Central memory CD8-positive, alpha-beta T cell (primary cell): Measurements from ENCODE around the gene HPS5.
A peak's percentile ranks its signal among the peaks of the same experiment; 100 is the strongest.

Experiments
- ATAC-seq: fragments of 150-1000 bp; cut with Tn5 transposase; replicated peaks from 2 replicates; pipeline ENCODE4 v1.10.0; 2022; ENCODE audit warnings: mild to moderate bottlenecking, moderate FRiP score, moderate number of reproducible peaks; ENCODE audit not compliant: poor library complexity, severe bottlenecking; ENCODE audit errors: extremely low read depth
- DNase-seq, 2 donors: peaks; one replicate each; pipeline ENCODE4 v3.0.0; 2021; ENCODE audit warnings: low spot score in 2 of 2
- H3K27ac Mint-ChIP-seq: one replicate; pipeline ENCODE4 v1.8.0; 2022; ENCODE audit warnings: low read depth, mild to moderate bottlenecking, moderate library complexity, mixed read lengths
- H3K27me3 Mint-ChIP-seq: one replicate; pipeline ENCODE4 v1.8.0; 2022; ENCODE audit warnings: mixed read lengths
- H3K36me3 Mint-ChIP-seq: one replicate; pipeline ENCODE4 v1.8.0; 2022; ENCODE audit warnings: mild to moderate bottlenecking, moderate library complexity, mixed read lengths; ENCODE audit not compliant: insufficient read depth
- H3K4me1 Mint-ChIP-seq: one replicate; pipeline ENCODE4 v1.8.0; 2022; ENCODE audit warnings: mixed read lengths
- H3K4me3 Mint-ChIP-seq: one replicate; pipeline ENCODE4 v1.8.0; 2022; ENCODE audit warnings: mild to moderate bottlenecking, moderate library complexity, mixed read lengths
- H3K9me3 Mint-ChIP-seq: one replicate; pipeline ENCODE4 v1.8.0; 2022; ENCODE audit warnings: mixed read lengths

Gene HPS5

DNA sequence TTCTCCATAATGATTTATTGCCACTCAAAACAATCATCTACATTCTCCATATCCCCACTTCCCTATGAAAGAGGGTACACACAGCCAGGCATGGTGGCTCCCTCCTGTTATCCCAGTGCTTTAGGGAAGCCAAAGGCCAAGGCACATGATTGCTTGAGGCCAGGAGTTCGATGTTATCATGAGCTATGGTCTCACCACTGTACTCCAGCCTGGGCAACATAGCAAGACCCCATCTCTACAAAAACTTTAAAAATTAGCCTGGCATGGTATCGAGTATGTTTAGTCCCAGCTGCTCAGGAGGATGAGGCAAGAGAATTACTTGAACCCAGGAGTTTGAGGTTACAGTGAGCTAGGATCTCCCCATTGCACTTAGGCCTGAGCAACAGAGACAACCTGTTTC is 6.0 kb downstream of the HPS5 start:
- peaks cover 48% of the 10 kb centered on the region for H3K4me1 Mint-ChIP-seq
- no peaks in the 10 kb centered on the region for H3K9me3 Mint-ChIP-seq
- H3K27me3 Mint-ChIP-seq, result no peaks in the 10 kb centered on the region
- DNase-seq (no peak), ATAC-seq (no peak)
- H3K27ac Mint-ChIP-seq, result no peak overlapping the region
- peaks cover 22% of the 10 kb centered on the region for H3K36me3 Mint-ChIP-seq
- no peak overlapping the region for H3K4me3 Mint-ChIP-seq

DNA sequence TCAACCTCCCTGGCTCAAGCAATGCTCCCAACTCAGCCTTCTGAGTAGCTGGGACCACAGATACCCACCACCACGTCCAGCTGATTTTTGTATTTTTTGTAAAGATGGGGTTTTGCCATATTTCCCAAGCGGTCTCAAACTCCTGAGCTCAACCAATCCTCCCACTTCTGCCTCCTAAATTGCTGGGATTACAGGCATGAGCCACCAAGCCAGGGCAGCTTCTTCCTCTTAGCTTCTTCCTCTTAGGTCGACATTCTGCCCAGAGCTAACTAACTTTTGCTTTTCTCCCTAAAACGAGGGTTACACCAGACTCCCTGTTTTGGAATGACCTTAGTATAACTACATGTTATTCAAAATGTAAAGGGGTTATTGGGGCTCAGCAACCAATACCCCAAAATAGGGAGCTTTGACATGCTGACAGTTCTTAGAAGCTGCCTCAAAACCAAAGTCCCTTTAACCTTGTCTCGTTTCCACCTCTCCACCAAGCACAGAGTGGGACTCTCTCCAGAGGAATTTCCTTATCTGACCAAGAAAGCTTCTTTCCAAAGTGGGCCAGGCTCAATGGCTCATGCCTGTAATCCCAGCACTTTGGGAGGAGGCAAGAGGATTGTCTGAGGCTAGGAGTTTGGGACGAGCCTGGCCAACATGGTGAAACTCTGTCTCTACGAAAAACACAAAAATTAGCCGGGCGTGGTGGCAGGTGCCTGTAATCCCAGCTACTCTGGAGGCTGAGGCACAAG is 7.0 kb downstream of the HPS5 start:
- ATAC-seq, result no peak
- no peaks in the 10 kb centered on the region for H3K9me3 Mint-ChIP-seq
- H3K27ac Mint-ChIP-seq, result no peak overlapping the region
- H3K36me3 Mint-ChIP-seq, result peaks cover 30% of the 10 kb centered on the region
- H3K27me3 Mint-ChIP-seq, result no peaks in the 10 kb centered on the region
- H3K4me3 Mint-ChIP-seq, result no peak overlapping the region
- H3K4me1 Mint-ChIP-seq, result peaks cover 39% of the 10 kb centered on the region
- no peak for DNase-seq

DNA sequence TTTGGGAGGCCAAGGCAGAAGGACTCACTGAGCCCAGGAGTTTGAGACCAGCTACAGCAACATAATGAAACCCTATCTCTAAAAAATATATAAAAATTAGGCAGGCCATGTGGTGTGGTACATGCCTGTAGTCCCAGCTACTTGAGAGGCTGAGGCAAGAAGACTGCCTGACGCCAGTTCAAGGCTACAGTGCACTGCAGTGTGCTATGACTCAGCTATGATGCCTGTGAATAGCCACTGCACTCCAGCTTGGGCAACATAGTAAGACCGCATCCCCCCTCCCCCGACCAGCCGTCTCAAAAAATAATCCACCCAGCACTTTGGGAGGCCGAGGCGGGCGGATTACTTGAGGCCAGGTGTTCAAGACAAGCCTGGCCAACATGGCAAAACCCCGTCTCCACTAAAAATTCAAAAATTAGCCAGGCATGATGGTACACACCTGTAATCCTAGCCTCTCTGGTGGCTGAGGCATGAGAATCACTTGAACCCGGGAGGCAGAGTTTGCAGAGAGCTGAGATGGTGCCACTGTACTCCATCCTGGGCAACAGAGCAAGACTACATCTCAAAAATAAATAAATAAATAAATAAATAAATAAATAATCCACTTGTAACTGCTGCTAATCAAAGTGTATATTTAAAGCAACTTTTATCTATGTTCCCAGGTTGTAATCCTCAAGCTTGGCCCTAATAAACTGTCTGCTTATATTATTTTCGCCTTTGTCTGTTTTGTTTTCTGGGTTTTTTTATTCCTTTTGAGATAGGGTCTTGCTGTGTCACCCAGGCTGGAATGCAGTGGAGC is 7.8 kb downstream of the HPS5 start:
- no peaks in the 10 kb centered on the region for H3K27me3 Mint-ChIP-seq
- no peak overlapping the region for H3K4me3 Mint-ChIP-seq
- H3K4me1 Mint-ChIP-seq, result peaks cover 31% of the 10 kb centered on the region
- H3K36me3 Mint-ChIP-seq, result peaks cover 33% of the 10 kb centered on the region
- H3K27ac Mint-ChIP-seq, result no peak overlapping the region
- no peak for DNase-seq
- ATAC-seq, result no peak
- H3K9me3 Mint-ChIP-seq, result no peaks in the 10 kb centered on the region

DNA sequence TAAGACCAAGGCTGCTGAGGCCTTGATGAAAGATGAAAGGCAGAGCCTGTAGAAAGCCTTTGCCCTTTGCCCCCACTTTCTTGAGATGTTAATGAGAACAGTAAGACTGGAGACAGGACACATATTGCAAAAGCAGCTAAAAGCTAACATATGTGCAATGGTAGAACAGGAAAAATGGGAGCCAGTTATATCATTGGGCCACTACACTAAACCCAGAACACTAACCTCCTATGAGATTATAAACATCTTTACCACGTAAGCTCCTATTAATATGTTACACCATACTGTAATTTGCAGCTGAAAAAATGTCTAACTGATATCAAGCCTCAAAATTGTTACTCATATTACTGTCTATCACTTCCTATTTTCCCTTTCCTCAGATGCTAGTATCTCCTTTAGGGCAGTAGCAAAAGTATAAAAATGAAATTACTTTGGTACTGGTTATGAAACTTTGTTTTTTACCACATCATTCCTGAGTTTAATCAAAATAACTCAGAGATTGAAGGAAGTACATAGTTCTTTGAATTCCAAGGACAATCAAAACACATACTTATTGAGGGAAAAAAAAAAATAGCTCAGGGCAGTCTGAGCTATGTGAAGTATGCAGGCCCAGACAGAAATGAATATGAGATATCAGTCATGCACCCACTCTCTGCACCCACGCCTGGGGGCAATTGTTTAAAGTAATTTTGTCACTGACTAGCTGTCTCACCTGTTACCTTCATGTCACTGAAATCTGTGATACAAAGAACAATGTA is 9.1 kb downstream of the HPS5 start:
- Mint-ChIP-seq H3K9me3 (no peaks in the 10 kb centered on the region), H3K36me3 (peaks cover 43% of the 10 kb centered on the region), H3K4me1 (peaks cover 18% of the 10 kb centered on the region), H3K4me3 (no peak overlapping the region), H3K27ac (no peak overlapping the region), H3K27me3 (no peaks in the 10 kb centered on the region)
- ATAC-seq (no peak), DNase-seq (no peak)

DNA sequence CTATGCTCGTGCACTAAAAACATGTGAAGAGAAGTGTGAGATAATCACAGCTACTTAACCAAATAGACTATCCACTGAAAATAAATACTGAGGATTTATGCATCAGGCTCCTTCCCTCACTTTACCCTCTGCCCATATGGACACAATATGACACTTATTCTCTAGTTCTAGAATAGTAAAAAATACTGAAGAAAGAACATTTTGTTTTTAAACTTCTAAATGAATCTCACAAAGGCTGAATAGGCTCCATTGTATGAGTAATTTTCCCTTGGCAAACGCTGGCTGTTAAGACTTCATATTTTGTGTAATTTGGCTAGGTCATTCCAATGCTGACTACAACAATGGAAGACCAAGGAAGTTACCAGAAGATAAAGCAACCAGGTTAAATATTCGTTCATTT is 9.9 kb downstream of the HPS5 start:
- ATAC-seq, result no peak
- H3K27ac Mint-ChIP-seq, result peak overlapping the region; percentile 9
- peaks cover 44% of the 10 kb centered on the region for H3K36me3 Mint-ChIP-seq
- no peaks in the 10 kb centered on the region for H3K9me3 Mint-ChIP-seq
- no peaks in the 10 kb centered on the region for H3K27me3 Mint-ChIP-seq
- DNase-seq, result no peak
- H3K4me1 Mint-ChIP-seq, result peaks cover 13% of the 10 kb centered on the region
- H3K4me3 Mint-ChIP-seq, result no peak overlapping the region

DNA sequence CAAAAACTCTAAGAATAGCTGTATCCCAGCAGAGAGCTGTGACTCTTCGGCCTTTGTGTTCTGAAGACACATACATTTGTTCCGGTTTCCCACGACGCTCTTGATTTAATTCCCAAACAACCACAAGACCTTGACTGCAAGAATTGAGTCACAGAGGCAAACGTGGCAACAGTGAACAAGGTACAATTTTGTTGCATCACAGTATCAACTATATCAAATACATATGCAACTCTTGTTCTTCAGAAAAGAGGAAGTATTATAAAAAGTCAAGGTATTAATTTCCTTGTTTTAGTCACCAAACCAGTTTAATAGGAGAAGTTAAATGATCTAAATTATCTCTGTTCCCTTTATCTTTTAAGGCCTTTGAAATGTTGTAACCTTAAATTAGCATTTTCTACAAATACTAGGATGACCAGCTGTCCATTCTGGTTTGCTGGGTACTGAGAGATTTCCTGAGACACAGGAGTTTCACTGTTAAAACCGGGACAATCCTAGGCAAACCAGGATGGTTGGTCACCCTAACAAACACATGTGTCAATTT is 11.1 kb downstream of the HPS5 start:
- Mint-ChIP-seq H3K9me3 (no peaks in the 10 kb centered on the region), H3K27ac (no peak overlapping the region), H3K4me1 (peaks cover 11% of the 10 kb centered on the region), H3K36me3 (peaks cover 47% of the 10 kb centered on the region), H3K4me3 (no peak overlapping the region), H3K27me3 (no peaks in the 10 kb centered on the region)
- DNase-seq (no peak), ATAC-seq (no peak)

DNA sequence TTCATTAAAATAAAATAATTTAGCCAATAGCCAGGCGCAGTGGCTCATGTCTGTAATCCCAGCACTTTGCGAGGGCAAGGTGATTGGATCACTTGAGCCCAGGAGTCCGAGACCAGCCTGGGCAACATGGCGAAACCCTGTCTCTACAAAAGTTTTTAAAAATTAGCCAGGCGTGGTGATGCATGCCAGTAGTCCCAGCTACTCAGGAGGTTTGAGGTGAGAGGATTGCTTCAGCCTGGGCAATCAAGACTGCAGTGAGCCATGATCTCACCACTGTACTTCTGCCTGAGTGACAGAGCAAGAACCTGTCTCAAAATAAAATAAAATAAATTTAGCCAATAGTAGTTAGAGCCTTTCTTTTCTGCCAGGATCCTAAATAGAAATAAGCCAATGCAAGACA is 12.2 kb downstream of the HPS5 start:
- H3K27ac Mint-ChIP-seq, result no peak overlapping the region
- H3K9me3 Mint-ChIP-seq, result no peaks in the 10 kb centered on the region
- peaks cover under 1% of the 10 kb centered on the region for H3K4me1 Mint-ChIP-seq
- DNase-seq, result no peak
- H3K36me3 Mint-ChIP-seq, result peaks cover 50% of the 10 kb centered on the region
- no peak overlapping the region for H3K4me3 Mint-ChIP-seq
- no peak for ATAC-seq
- H3K27me3 Mint-ChIP-seq, result no peaks in the 10 kb centered on the region

DNA sequence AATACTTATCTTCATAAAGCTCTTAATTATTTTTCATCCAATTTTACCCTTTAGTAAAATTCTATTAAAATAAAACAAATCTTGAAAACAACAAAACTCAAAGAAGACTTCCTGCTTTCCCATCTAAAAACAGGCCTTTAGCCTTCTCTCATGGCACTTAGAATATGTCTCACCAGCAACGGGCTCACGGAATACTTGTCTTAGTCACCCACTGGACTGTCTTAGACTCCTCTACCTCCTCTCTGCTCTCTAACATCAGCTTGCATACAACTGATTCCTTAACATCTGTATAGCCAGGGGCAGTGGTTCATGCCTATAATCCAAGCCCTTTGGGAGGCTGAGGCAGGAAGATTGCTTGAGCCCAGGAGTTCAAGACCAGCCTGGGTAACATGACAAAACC is 13.7 kb downstream of the HPS5 start:
- DNase-seq, result no peak
- no peak overlapping the region for H3K4me3 Mint-ChIP-seq
- no peaks in the 10 kb centered on the region for H3K27me3 Mint-ChIP-seq
- no peak overlapping the region for H3K27ac Mint-ChIP-seq
- H3K9me3 Mint-ChIP-seq, result no peaks in the 10 kb centered on the region
- H3K36me3 Mint-ChIP-seq, result peaks cover 56% of the 10 kb centered on the region
- no peaks in the 10 kb centered on the region for H3K4me1 Mint-ChIP-seq
- no peak for ATAC-seq

DNA sequence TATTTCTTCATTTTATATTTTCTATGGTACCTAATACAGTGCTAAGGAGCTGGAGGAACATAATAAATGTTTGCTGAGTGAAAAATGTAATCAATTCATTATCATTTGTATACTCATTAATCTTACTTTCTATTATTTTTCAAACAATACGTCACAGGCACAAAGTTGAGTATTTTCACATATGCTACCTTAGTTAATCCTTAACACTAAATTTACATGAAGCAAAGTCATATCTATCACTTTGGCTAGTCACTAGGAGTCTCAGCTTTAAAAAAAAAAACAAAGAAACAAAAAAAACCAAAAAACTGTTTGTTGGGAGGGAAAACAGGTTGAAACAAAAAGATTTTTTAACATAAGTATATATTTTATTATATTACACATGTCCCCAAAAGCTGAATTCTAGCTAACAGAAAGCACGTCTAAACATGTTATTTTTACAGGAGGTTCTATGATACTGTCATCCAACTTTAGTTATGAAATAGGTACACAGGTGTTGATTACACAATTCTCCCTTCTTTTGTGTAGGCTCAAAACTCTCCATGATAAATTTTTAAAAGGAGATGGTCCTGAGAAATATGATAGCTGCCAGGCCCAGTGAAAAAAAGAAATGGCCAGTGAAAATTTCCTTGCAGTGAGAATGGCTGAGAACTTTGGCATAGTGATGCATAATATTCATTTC is 14.3 kb downstream of the HPS5 start:
- H3K4me3 Mint-ChIP-seq, result no peak overlapping the region
- no peak for ATAC-seq
- no peak for DNase-seq
- no peaks in the 10 kb centered on the region for H3K4me1 Mint-ChIP-seq
- H3K36me3 Mint-ChIP-seq, result peaks cover 58% of the 10 kb centered on the region
- H3K9me3 Mint-ChIP-seq, result no peaks in the 10 kb centered on the region
- no peaks in the 10 kb centered on the region for H3K27me3 Mint-ChIP-seq
- no peak overlapping the region for H3K27ac Mint-ChIP-seq

DNA sequence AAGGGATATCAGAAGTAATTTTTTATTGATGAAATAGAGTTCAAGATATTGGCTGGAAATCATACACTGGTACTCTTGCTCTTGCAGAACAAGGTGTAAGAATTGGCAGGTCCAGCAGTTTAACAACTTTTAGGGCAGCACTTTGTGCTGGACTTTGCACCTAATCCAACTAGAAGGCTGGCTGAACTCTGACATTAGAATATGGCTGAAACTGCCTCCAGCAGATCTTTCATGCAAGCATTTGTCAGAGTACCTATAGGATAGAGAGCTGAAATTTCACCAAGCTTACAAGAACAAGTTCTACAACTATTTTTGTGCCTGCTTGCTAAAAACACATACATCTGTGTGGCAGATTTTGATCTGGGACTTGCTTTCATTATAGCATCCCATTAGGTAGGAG is 17.2 kb downstream of the HPS5 start:
- Mint-ChIP-seq H3K4me1 (no peaks in the 10 kb centered on the region), H3K36me3 (peaks cover 63% of the 10 kb centered on the region), H3K4me3 (no peak overlapping the region), H3K27ac (no peak overlapping the region), H3K27me3 (no peaks in the 10 kb centered on the region), H3K9me3 (no peaks in the 10 kb centered on the region)
- DNase-seq (no peak), ATAC-seq (no peak)

DNA sequence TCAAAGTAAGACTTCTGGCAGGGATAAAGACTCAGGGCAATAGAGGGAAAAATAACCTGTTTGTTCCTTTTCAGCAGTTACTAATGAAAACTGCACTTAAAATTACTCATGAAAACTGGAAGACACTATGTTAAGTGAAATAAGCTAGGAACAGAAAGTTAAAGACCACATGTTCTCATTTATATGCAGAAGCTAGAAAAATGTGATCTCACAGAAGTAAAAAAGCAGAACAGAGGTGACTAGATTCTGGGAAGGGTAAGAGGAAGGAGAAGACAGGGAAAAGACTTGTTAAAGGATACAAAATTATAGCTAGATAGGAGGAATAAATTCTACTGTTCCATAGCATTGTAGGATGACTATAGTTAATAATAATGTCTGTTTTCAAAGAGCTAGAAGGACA is 22.2 kb downstream of the HPS5 start:
- H3K36me3 Mint-ChIP-seq, result peaks cover 71% of the 10 kb centered on the region
- no peak for ATAC-seq

DNA sequence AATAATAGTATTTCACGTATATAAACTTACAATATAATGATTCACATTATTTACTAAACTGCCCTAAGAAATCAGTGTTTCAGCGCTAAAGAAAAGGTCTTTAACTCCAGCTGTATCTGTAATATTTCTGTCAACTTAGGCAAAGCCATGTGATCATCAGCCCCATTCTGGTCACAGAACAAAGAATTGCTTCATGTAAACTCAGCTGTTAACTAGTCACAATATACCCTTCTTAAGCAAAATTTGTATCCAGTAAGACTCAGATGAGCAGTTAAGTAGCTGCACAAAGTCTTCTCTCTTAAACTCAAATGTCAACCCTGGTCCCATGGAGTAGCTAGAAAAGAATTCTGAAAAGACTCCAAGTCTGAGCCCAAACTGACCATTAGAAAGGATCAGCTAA is 26.6 kb downstream of the HPS5 start:
- DNase-seq (no peak), ATAC-seq (no peak)
- no peaks in the 10 kb centered on the region for H3K27me3 Mint-ChIP-seq
- peaks cover 59% of the 10 kb centered on the region for H3K36me3 Mint-ChIP-seq
- no peak overlapping the region for H3K27ac Mint-ChIP-seq
- no peaks in the 10 kb centered on the region for H3K4me1 Mint-ChIP-seq
- no peak overlapping the region for H3K4me3 Mint-ChIP-seq
- H3K9me3 Mint-ChIP-seq, result no peaks in the 10 kb centered on the region

More for the DNA sequence above, 22.2 kb downstream of the HPS5 start:
- Mint-ChIP-seq H3K27me3 (no peaks in the 10 kb centered on the region), H3K27ac (no peak overlapping the region), H3K4me1 (no peaks in the 10 kb centered on the region), H3K4me3 (no peak overlapping the region), H3K9me3 (no peaks in the 10 kb centered on the region)
- DNase-seq, result no peak
